Smooth muscle cell (in vitro differentiated cells): ENCODE results near the gene TTC21A. TPM values are rescaled to one million over a fixed set of nuclear protein-coding genes. Genes with fewer than 3 reads are reported as not detected.

Experiments
- DNase-seq: peaks from one replicate; lab custom pipeline; 2025; ENCODE audit not compliant: unreplicated experiment; lab: John Stamatoyannopoulos, UW
- H2AFZ ChIP-seq: fragments of 200-600 bp; sonication (generic); 2 replicates; pipeline ENCODE4 v1.6.0; 2016; ENCODE audit warnings: antibody characterized with exemption, low read depth, mild to moderate bottlenecking
- H3F3A ChIP-seq: fragments of 200-600 bp; sonication (generic); 2 replicates; pipeline ENCODE4 v1.6.0; 2017; ENCODE audit warnings: antibody characterized with exemption, low read depth
- H3K27ac ChIP-seq: fragments of 200-600 bp; sonication (generic); 2 replicates; pipeline ENCODE4 v1.5.1; 2016; ENCODE audit warnings: low read depth, mild to moderate bottlenecking
- H3K27me3 ChIP-seq: fragments of 200-600 bp; sonication (generic); 2 replicates; pipeline ENCODE4 v1.6.1; 2016; ENCODE audit warnings: low read depth, mild to moderate bottlenecking
- H3K36me3 ChIP-seq: fragments of 200-600 bp; sonication (generic); 2 replicates; pipeline ENCODE4 v1.5.1; 2016; ENCODE audit warnings: low read depth
- H3K4me1 ChIP-seq: fragments of 200-600 bp; sonication (generic); 2 replicates; pipeline ENCODE4 v1.5.1; 2016; ENCODE audit warnings: low read depth
- H3K4me2 ChIP-seq: fragments of 200-600 bp; sonication (generic); 2 replicates; pipeline ENCODE4 v1.6.0; 2016; ENCODE audit warnings: mild to moderate bottlenecking
- H3K4me3 ChIP-seq: fragments of 200-600 bp; sonication (generic); 2 replicates; pipeline ENCODE4 v1.5.1; 2016; ENCODE audit warnings: mild to moderate bottlenecking
- H3K79me2 ChIP-seq: fragments of 200-600 bp; sonication (generic); 2 replicates; pipeline ENCODE4 v1.6.0; 2016; ENCODE audit warnings: low read depth, mild to moderate bottlenecking
- H3K9ac ChIP-seq: fragments of 200-600 bp; sonication (generic); 2 replicates; pipeline ENCODE4 v1.6.0; 2016; ENCODE audit warnings: low read depth
- H3K9me3 ChIP-seq: fragments of 200-600 bp; sonication (generic); replicated peaks from 2 replicates; pipeline ENCODE4 v1.5.1; 2016; ENCODE audit warnings: low read depth
- H4K20me1 ChIP-seq: fragments of 200-600 bp; sonication (generic); 2 replicates; pipeline ENCODE4 v1.6.0; 2016; ENCODE audit warnings: low read depth
- CTCF ChIP-seq: fragments of 200-600 bp; sonication (generic); IDR thresholded peaks from 2 replicates; pipeline ENCODE4 v1.5.1; 2017; ENCODE audit warnings: borderline replicate concordance, mild to moderate bottlenecking, antibody characterized with exemption; ENCODE audit not compliant: insufficient read depth, poor library complexity, severe bottlenecking
- WGBS: methylation state at CpG from one replicate; pipeline ENCODE4 v1.1.7; 2016; ENCODE audit warnings: low lambda C conversion rate; 5-methylcytosine and 5-hydroxymethylcytosine counted together
- polyA plus RNA-seq: library from polyadenylated mRNA; unstranded; fragments of >200 nt; fragmentation: Nextera tagmentation; extraction: Ambion mirVana; gene quantifications from 2 replicates; pipeline ENCODE4 v1.2.1, GENCODE V29; 2016
- total RNA-seq: library from RNA; depleted of rRNA; stranded (reverse); fragments of >200 nt; gene quantifications from 2 replicates; pipeline ENCODE4 v1.2.3, GENCODE V29; 2014

TTC21A gene
- total and polyA plus RNA-seq, 2 experiments from 2014 or later: 2.3 to 10.6 TPM

- H3K36me3 ChIP-seq: no peaks in the 10 kb centered on the region
- DNase-seq: no peak
- no peaks in the 10 kb centered on the region for H4K20me1 ChIP-seq
- no peaks in the 10 kb centered on the region for H3K9me3 ChIP-seq
- 94% methylated on average over 7 of the region's 7 CpGs for WGBS
- no peak overlapping the region for H3K4me3 ChIP-seq
- no peak overlapping the region for H3K4me2 ChIP-seq
- H2AFZ ChIP-seq: no peak overlapping the region
- no peaks in the 10 kb centered on the region for H3K27me3 ChIP-seq
- no peaks in the 10 kb centered on the region for H3K4me1 ChIP-seq
- peaks cover under 1% of the 10 kb centered on the region for H3F3A ChIP-seq
- H3K9ac ChIP-seq: no peak overlapping the region
- H3K79me2 ChIP-seq: no peaks in the 10 kb centered on the region
- TF ChIP-seq CTCF: no peak
- no peak overlapping the region for H3K27ac ChIP-seq
Measured at GRCh38 chr3:39128951-39129350, 21.5 kb downstream of the TTC21A start.

- no peak overlapping the region for H3K4me3 ChIP-seq
- no peak for DNase-seq
- H4K20me1 ChIP-seq: no peaks in the 10 kb centered on the region
- H3K79me2 ChIP-seq: no peaks in the 10 kb centered on the region
- WGBS: 96% methylated on average over 6 of the region's 6 CpGs
- no peaks in the 10 kb centered on the region for H3K27me3 ChIP-seq
- H3K4me1 ChIP-seq: no peaks in the 10 kb centered on the region
- no peak overlapping the region for H2AFZ ChIP-seq
- no peak overlapping the region for H3K4me2 ChIP-seq
- H3K36me3 ChIP-seq: no peaks in the 10 kb centered on the region
- H3K9ac ChIP-seq: no peak overlapping the region
- no peaks in the 10 kb centered on the region for H3K9me3 ChIP-seq
- H3F3A ChIP-seq: no peaks in the 10 kb centered on the region
- H3K27ac ChIP-seq: no peak overlapping the region
- no peak for TF ChIP-seq CTCF
Measured at GRCh38 chr3:39130026-39130425, 22.5 kb downstream of the TTC21A start.

GRCh38 chr3:39130693-39131265 is 23.3 kb downstream of the TTC21A start:
- Histone ChIP-seq H3K9ac (no peak overlapping the region), H3K79me2 (no peaks in the 10 kb centered on the region), H3K4me1 (no peaks in the 10 kb centered on the region), H3K27ac (no peak overlapping the region), H3K4me2 (no peak overlapping the region), H3K9me3 (no peaks in the 10 kb centered on the region), H3K4me3 (no peak overlapping the region), H3K36me3 (no peaks in the 10 kb centered on the region), H4K20me1 (no peaks in the 10 kb centered on the region), H3F3A (no peaks in the 10 kb centered on the region), H3K27me3 (no peaks in the 10 kb centered on the region), H2AFZ (no peak overlapping the region)
- WGBS: 74% methylated on average over 3 of the region's 3 CpGs
- DNase-seq: no peak
- TF ChIP-seq CTCF: no peak
